HL-60 (cell line): Measurements from ENCODE around the gene RHOH.

Experiments
- POLR2AphosphoS5 ChIP-seq: IDR thresholded peaks from 2 replicates; pipeline ENCODE4 v1.6.1; 2012; ENCODE audit warnings: low read depth
- SPI1 ChIP-seq: IDR thresholded peaks from 2 replicates; pipeline ENCODE4 v1.6.1; 2012; ENCODE audit warnings: low read depth, mild to moderate bottlenecking, borderline replicate concordance
- TF ChIP-seq, protein P1 (sequence below): IDR thresholded peaks from one replicate; pipeline ENCODE4 v1.5.1; 2011; ENCODE audit warnings: low read length, control low read depth, inconsistent platforms; ENCODE audit not compliant: insufficient read depth
- TF ChIP-seq, protein P2 (sequence below): IDR thresholded peaks from 2 replicates; pipeline ENCODE4 v1.6.1; 2012; ENCODE audit warnings: low read depth; ENCODE audit not compliant: insufficient replicate concordance

DNA sequence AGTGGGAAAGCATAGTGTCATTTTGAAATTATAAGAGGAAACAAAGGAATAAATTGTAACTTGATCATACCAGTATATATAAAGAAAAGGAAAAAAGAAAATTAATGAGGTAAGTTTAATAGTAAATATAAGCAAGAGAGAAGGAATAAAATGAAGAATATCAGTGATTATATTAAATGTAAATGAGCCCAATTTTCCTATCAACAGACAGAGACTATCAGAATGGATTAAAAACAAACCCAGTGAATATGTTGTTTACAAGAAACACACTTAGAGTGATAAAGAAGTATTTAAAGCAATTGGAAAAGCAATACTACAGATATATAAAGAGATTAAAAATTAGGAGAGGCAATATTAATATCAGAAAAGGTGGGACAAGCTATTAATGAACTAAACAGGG lies 28.8 kb upstream of the RHOH start:
- TF ChIP-seq, protein P1, sequence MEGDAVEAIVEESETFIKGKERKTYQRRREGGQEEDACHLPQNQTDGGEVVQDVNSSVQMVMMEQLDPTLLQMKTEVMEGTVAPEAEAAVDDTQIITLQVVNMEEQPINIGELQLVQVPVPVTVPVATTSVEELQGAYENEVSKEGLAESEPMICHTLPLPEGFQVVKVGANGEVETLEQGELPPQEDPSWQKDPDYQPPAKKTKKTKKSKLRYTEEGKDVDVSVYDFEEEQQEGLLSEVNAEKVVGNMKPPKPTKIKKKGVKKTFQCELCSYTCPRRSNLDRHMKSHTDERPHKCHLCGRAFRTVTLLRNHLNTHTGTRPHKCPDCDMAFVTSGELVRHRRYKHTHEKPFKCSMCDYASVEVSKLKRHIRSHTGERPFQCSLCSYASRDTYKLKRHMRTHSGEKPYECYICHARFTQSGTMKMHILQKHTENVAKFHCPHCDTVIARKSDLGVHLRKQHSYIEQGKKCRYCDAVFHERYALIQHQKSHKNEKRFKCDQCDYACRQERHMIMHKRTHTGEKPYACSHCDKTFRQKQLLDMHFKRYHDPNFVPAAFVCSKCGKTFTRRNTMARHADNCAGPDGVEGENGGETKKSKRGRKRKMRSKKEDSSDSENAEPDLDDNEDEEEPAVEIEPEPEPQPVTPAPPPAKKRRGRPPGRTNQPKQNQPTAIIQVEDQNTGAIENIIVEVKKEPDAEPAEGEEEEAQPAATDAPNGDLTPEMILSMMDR, result no peak
- TF ChIP-seq POLR2AphosphoS5 (no peak), SPI1 (no peak)
- TF ChIP-seq, protein P2, sequence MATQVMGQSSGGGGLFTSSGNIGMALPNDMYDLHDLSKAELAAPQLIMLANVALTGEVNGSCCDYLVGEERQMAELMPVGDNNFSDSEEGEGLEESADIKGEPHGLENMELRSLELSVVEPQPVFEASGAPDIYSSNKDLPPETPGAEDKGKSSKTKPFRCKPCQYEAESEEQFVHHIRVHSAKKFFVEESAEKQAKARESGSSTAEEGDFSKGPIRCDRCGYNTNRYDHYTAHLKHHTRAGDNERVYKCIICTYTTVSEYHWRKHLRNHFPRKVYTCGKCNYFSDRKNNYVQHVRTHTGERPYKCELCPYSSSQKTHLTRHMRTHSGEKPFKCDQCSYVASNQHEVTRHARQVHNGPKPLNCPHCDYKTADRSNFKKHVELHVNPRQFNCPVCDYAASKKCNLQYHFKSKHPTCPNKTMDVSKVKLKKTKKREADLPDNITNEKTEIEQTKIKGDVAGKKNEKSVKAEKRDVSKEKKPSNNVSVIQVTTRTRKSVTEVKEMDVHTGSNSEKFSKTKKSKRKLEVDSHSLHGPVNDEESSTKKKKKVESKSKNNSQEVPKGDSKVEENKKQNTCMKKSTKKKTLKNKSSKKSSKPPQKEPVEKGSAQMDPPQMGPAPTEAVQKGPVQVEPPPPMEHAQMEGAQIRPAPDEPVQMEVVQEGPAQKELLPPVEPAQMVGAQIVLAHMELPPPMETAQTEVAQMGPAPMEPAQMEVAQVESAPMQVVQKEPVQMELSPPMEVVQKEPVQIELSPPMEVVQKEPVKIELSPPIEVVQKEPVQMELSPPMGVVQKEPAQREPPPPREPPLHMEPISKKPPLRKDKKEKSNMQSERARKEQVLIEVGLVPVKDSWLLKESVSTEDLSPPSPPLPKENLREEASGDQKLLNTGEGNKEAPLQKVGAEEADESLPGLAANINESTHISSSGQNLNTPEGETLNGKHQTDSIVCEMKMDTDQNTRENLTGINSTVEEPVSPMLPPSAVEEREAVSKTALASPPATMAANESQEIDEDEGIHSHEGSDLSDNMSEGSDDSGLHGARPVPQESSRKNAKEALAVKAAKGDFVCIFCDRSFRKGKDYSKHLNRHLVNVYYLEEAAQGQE, result no peak
